HL-60 (cell line): ENCODE data around the gene RASAL2.
"Not testable (repeated sequence)": the region's sequence is repeated elsewhere in the genome, so short reads cannot be mapped to it uniquely, and the experiment has no call there.

Experiments used
- DNase-seq, 2 experiments: peaks; one replicate each; pipeline ENCODE4 v3.0.0-alpha.2; 2010 to 2020; ENCODE audit warnings: low read depth in 1 of 2, low spot score in 1 of 2
- H3K27ac ChIP-seq: fragments of 250-450 bp; sonication (Bioruptor Pico); replicated peaks from 2 replicates; pipeline ENCODE4 v1.5.1; 2020; ENCODE audit warnings: mild to moderate bottlenecking, moderate library complexity
- H3K27me3 ChIP-seq: fragments of 250-450 bp; sonication (Bioruptor Pico); 2 replicates; pipeline ENCODE4 v1.5.1; 2021; ENCODE audit warnings: mild to moderate bottlenecking, moderate library complexity; ENCODE audit not compliant: insufficient read depth, poor library complexity, severe bottlenecking
- H3K4me3 ChIP-seq: replicated peaks from 2 replicates; pipeline ENCODE4 v1.5.1; 2011; ENCODE audit warnings: mild to moderate bottlenecking, control low read depth, low read length; ENCODE audit not compliant: insufficient read depth
- GABPA ChIP-seq: IDR thresholded peaks from 2 replicates; pipeline ENCODE4 v1.6.1; 2012; ENCODE audit warnings: low read depth
- POLR2AphosphoS5 ChIP-seq: IDR thresholded peaks from 2 replicates; pipeline ENCODE4 v1.6.1; 2012; ENCODE audit warnings: low read depth
- SPI1 ChIP-seq: IDR thresholded peaks from 2 replicates; pipeline ENCODE4 v1.6.1; 2012; ENCODE audit warnings: low read depth, mild to moderate bottlenecking, borderline replicate concordance
- TF ChIP-seq, protein P1 (sequence below): IDR thresholded peaks from 2 replicates; pipeline ENCODE4 v1.6.1; 2012; ENCODE audit warnings: low read depth; ENCODE audit not compliant: insufficient replicate concordance
- TF ChIP-seq, protein P2 (sequence below): IDR thresholded peaks from one replicate; pipeline ENCODE4 v1.5.1; 2011; ENCODE audit warnings: low read length, control low read depth, inconsistent platforms; ENCODE audit not compliant: insufficient read depth

The RASAL2 gene

DNA sequence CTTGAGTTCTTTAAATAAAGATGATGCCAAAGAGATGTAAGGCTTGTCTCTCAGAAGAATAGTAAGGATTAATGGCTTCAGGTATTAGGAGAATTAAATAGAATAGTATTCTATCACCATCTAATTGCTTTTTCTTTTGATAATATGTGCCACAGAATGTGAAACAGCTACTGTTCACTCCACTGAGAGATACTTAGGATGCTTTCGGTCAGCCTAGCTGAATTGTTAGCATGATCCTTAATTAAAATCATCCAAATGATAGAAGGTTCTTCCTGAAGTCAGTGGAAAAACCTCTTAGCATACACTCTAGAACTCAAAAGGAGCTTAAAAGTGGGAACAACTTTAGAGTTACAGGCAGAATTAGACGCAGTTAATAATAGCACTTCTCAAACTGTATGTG, 97.0 kb downstream of the RASAL2 start:
- H3K4me3 ChIP-seq, result no peak overlapping the region
- DNase-seq, result no peak
- TF ChIP-seq SPI1 (no peak), POLR2AphosphoS5 (no peak), GABPA (no peak)
- TF ChIP-seq, protein P1, sequence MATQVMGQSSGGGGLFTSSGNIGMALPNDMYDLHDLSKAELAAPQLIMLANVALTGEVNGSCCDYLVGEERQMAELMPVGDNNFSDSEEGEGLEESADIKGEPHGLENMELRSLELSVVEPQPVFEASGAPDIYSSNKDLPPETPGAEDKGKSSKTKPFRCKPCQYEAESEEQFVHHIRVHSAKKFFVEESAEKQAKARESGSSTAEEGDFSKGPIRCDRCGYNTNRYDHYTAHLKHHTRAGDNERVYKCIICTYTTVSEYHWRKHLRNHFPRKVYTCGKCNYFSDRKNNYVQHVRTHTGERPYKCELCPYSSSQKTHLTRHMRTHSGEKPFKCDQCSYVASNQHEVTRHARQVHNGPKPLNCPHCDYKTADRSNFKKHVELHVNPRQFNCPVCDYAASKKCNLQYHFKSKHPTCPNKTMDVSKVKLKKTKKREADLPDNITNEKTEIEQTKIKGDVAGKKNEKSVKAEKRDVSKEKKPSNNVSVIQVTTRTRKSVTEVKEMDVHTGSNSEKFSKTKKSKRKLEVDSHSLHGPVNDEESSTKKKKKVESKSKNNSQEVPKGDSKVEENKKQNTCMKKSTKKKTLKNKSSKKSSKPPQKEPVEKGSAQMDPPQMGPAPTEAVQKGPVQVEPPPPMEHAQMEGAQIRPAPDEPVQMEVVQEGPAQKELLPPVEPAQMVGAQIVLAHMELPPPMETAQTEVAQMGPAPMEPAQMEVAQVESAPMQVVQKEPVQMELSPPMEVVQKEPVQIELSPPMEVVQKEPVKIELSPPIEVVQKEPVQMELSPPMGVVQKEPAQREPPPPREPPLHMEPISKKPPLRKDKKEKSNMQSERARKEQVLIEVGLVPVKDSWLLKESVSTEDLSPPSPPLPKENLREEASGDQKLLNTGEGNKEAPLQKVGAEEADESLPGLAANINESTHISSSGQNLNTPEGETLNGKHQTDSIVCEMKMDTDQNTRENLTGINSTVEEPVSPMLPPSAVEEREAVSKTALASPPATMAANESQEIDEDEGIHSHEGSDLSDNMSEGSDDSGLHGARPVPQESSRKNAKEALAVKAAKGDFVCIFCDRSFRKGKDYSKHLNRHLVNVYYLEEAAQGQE, result no peak
- TF ChIP-seq, protein P2, sequence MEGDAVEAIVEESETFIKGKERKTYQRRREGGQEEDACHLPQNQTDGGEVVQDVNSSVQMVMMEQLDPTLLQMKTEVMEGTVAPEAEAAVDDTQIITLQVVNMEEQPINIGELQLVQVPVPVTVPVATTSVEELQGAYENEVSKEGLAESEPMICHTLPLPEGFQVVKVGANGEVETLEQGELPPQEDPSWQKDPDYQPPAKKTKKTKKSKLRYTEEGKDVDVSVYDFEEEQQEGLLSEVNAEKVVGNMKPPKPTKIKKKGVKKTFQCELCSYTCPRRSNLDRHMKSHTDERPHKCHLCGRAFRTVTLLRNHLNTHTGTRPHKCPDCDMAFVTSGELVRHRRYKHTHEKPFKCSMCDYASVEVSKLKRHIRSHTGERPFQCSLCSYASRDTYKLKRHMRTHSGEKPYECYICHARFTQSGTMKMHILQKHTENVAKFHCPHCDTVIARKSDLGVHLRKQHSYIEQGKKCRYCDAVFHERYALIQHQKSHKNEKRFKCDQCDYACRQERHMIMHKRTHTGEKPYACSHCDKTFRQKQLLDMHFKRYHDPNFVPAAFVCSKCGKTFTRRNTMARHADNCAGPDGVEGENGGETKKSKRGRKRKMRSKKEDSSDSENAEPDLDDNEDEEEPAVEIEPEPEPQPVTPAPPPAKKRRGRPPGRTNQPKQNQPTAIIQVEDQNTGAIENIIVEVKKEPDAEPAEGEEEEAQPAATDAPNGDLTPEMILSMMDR, result no peak
- H3K27ac ChIP-seq, result no peak overlapping the region
- no peaks in the 10 kb centered on the region for H3K27me3 ChIP-seq

- TF ChIP-seq SPI1, result peak; percentile 77; the same call in 1 of the 2 replicates
- TF ChIP-seq POLR2AphosphoS5, result no peak
- peak; percentile 47 to 90 for DNase-seq
- Histone ChIP-seq H3K4me3 (peak overlapping the region; percentile 16; the same call in 1 of the 2 replicates), H3K27ac (peak overlapping the region; percentile 7; the same call in 1 of the 2 replicates), H3K27me3 (no peaks in the 10 kb centered on the region)
Observed at GRCh38 chr1:178192686-178193085, 98.8 kb downstream of the RASAL2 start.

GRCh38 chr1:178196631-178197030, 102.7 kb downstream of the RASAL2 start:
- no peak for DNase-seq
- H3K4me3 ChIP-seq, result no peak overlapping the region
- no peak overlapping the region for H3K27ac ChIP-seq
- H3K27me3 ChIP-seq, result no peaks in the 10 kb centered on the region
- TF ChIP-seq POLR2AphosphoS5 (no peak), SPI1 (no peak), GABPA (no peak)
- TF ChIP-seq, protein P2, result no peak
- TF ChIP-seq, protein P1, result no peak

GRCh38 chr1:178202095-178202494, 108.2 kb downstream of the RASAL2 start:
- DNase-seq, result peak in 1 of 2 experiments; percentile 61
- peak; percentile 66; the same call in 1 of the 2 replicates for TF ChIP-seq SPI1

GRCh38 chr1:178202546-178202945, 108.6 kb downstream of the RASAL2 start:
- not testable (repeated sequence) for DNase-seq, H3K27ac ChIP-seq, H3K27me3 ChIP-seq, H3K4me3 ChIP-seq

More at GRCh38 chr1:178202095-178202494, 108.2 kb downstream of the RASAL2 start:
- not testable (repeated sequence) for H3K4me3 ChIP-seq, H3K27me3 ChIP-seq, H3K27ac ChIP-seq

GRCh38 chr1:178208269-178208856, 114.5 kb downstream of the RASAL2 start:
- DNase-seq, result peak in 1 of 2 experiments; percentile 44
- H3K27ac ChIP-seq, H3K4me3 ChIP-seq, H3K27me3 ChIP-seq: not testable (repeated sequence)
